Hematopoietic multipotent progenitor cell treated with erythropoietin and hydrocortisone succinate and interleukin-3 and kit ligand, for 8 days (in vitro differentiated cells): ENCODE measurements around the gene DIRAS1.
A peak's percentile ranks its signal among the peaks of the same experiment; 100 is the strongest.
"Not testable (repeated sequence)": the region's sequence is repeated elsewhere in the genome, so short reads cannot be mapped to it uniquely, and the experiment has no call there.

Experiments
- DNase-seq: peaks from one replicate; pipeline ENCODE4 v3.0.0-alpha.2; 2015

DIRAS1 gene

DNA sequence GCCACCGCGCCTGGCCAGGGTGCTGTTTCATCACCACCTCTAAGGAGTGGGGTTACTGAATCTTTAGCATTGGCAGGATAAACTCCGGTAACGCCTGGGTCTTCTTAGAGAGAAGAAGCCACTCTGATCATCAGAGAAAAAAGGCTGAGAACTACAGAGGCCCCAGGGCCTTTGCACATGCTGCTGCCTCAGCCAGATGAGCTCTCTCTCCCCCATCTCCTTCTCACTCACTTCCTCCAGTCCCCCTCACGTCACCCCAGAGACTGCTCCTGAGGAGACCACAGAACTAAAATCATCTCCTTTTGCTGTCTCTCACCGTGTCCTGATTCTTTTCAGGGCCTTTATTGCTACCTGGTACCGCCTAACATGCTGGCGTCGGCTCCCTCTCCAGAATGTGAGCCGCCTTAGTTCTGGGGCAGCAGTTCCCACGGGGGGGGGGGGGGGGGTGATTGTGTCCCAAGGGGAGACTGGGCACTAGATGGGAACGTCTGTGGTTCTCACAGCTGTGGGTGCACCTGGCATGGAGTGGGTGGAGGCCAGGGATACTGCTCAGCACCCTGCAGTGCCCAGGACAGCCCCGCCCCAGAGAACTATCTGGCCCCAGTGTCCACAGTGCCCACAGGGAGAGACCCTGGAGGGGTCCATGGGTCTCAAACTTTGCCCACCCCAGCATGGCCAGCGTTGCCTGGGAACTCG lies 5.1 kb upstream of the DIRAS1 start:
- no peak for DNase-seq

DNA sequence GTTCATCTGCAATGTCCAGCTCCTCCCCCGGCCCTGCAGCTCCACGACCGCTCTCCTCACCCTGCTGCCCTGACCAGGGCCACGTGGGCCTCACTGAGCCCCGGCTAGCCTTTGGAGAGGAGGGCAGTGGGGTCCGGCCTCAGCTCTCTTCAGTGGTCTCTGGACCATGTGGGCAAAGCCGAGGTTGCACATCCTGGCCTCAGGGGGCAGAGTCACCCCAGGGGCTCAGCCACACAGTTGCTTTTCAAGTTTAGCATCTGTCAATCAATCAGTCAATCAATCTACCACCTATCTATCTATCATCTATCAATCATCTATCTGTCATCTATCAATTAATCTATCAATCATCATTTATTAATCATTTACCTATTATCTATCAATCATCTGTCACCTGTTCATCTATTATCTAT lies 3.0 kb upstream of the DIRAS1 start:
- no peak for DNase-seq

- no peak for DNase-seq
Measured at GRCh38 chr19:2723747-2724146, 2.6 kb upstream of the DIRAS1 start.

GRCh38 chr19:2723345-2723715 lies 2.2 kb upstream of the DIRAS1 start:
- no peak for DNase-seq

GRCh38 chr19:2722541-2723344 lies 1.6 kb upstream of the DIRAS1 start:
- DNase-seq: peak; percentile 5

- no peak for DNase-seq
Measured at GRCh38 chr19:2721570-2722540, 683 bp upstream of the DIRAS1 start.

DNA sequence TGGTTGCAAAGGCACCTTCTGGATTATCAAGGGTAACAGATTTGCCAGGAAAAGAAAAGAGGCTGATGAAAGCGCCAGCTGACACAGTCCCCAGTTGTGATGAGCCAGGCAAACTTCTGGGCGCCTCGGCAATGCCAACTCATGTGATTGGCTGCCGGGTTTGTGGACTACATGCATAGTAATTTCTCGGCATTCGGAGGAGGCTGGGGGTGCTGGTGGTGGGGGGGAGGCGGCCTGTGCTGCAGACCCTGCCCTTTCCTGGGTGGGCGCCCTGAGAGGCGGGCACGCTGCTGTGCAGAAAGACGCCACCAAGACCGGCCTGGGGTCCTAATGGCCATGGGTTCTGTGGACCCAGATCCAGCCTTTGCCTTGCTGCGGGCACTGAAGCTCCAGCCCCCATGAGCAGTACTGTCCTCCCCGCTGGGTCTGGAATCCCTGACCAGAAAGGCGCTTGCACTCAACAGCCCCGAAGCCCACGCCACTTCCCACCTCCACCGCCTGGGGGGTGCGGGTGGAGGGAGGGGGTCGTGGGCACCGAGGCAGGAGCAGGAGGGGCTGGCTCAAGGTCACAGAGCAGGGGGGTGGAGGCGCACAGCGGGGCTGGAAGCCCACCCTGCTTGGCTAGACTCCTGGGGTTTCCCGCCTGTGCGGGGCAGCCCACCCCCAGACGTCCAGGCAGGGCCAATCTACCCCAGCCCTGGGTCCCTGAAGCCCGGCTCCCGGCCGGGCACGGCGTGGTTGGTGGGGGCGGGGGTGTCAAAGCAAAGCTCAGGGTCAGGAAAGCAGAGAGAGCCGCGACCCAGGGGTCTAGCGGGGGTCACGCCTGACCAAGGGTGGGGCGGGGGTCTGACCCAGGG lies 1.0 kb downstream of the DIRAS1 start:
- DNase-seq: peak; percentile 28

GRCh38 chr19:2719232-2719735 lies 1.9 kb downstream of the DIRAS1 start:
- DNase-seq: no peak

DNA sequence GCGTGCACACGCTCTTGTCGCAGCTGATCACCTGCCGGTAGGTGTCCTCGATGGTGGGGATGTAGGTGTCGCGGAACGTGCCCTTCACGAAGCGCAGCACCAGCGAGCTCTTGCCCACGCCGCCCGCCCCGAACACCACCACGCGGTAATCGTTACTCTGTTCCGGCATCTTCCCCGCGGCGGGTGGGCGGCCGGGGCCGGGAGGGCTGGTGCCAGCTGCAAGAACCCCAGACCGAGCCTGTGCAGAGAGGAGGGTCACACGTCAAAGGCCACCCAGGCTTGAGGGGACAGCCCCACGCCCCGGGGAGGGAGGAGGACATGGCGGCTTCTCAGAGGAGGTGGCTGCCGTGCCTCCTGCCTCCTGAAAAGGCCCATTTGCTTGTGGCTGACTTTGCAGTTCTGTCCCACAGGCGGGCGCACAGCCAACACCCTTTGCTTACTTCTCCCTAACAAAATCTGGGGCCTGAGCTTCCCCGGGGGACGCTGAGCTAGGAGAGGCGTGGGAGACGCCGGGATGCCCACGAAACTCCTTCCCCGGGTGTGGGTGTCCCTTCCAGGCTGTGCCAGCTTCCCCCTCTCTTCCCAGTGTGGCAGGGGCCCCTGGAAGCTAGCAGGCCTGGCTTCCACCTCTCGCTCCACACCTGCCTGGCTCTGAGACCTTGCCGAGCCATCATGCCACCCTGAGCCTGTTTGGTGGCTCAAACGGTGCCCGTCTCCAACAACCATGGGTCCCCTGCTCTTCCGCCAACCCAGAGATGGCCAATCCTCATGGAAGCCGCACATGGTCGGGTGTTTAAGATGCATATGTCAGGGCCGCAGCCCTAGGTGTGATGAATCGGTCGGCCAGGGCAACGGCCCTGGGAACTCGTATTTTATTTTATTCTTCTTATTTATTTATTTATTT lies 3.3 kb downstream of the DIRAS1 start:
- no peak for DNase-seq

- no peak for DNase-seq
Measured at GRCh38 chr19:2716722-2717637, 4.2 kb downstream of the DIRAS1 start.

GRCh38 chr19:2716275-2716650 lies 4.9 kb downstream of the DIRAS1 start:
- no peak for DNase-seq

GRCh38 chr19:2715470-2716274 lies 5.5 kb downstream of the DIRAS1 start:
- no peak for DNase-seq

DNA sequence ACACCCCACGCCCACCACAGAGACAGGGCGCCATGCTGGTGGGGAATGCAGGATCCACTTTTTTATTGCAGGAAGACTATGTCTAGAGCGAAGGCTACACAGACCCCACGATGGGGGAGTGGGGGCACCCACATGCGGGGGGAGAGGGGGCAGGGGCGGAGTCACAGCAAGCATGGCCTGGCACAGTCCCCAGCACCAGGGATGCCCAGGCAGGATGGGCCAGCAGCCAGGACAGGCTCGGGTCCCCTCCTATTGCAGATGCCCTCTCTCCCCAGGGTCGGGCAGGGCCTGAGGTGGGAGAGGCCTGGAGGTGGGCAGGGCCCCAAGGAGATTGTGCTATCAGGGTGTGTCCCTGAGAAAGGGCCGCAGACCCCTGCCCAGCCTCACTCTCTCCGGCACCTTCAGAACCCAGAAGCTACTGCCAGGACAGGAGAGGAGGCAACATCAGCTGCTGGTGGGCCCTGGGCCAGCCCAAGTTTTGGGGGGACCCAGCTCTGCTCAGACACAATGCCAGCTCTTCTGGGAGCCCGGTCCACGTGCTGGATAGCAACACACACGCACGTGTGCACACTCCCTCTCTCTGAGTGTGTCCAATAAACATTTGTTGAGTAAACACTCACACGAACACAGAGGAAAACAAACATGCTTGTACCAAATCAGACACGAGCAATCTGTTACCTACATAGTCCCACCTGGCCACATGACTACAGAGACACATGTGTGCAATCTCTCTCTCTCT lies 6.5 kb downstream of the DIRAS1 start:
- no peak for DNase-seq

- DNase-seq: not testable (repeated sequence)
Measured at GRCh38 chr19:2714102-2714501, 7.1 kb downstream of the DIRAS1 start.

DNA sequence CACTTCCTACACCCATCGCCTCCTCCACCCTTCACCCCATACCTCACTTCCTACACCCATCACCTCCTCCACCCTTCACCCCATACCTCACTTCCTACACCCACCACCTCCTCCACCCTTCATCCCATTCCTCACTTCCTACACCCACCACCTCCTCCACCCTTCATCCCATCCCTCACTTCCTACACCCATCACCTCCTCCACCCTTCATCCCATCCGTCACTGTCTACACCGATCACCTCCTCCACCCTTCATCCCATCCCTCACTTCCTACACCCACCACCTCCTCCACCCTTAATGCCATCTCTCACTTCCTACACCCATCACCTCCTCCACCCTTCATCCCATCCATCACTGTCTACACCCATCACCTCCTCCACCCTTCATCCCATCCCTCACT lies 8.0 kb downstream of the DIRAS1 start:
- DNase-seq: not testable (repeated sequence)

- DNase-seq: no peak
Measured at GRCh38 chr19:2711875-2712205, 9.3 kb downstream of the DIRAS1 start.

GRCh38 chr19:2711172-2711874 lies 9.8 kb downstream of the DIRAS1 start:
- DNase-seq: no peak

GRCh38 chr19:2706251-2706650 lies 14.9 kb downstream of the DIRAS1 start:
- no peak for DNase-seq
